Measurements from ENCODE around the gene CLEC6A. TPM values are rescaled to one million over a fixed set of nuclear protein-coding genes. Genes with fewer than 3 reads are reported as not detected.

The CLEC6A gene
- total RNA-seq, 1 donor from 2014 or later = not detected

DNA sequence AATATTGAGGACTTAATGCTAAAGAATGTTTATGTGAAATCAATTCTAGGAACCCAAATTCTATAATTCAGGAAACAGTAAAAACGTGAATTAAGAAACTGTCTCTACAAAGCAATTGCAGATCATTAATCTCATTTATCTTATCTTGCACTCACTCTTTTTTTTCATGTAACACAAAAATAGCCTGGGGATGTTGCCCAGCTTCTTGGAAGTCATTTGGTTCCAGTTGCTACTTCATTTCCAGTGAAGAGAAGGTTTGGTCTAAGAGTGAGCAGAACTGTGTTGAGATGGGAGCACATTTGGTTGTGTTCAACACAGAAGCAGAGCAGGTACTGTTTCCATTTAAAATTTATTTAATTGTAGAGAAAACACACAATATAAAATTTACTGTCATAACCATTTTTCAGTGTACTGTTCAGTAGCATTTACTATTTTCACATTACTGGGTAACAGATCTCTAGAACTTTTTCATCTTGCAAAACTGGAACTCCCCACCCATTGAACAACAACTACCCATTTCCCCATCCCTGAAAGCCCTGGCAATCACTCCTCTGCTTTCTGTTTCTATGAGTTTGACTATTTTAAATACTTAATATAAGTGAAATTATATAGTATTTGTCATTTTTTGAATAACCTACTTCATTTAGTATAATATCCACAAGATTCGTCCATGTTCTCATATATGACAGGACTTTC is 9.7 kb downstream of the CLEC6A start:
- H3K36me3 Mint-ChIP-seq = peaks cover 6% of the 10 kb centered on the region
- H3K9me3 Mint-ChIP-seq = peaks cover 24% of the 10 kb centered on the region
- no peaks in the 10 kb centered on the region for H3K27me3 Mint-ChIP-seq (ENCODE audit: low read depth)
- H3K4me1 Mint-ChIP-seq = peaks cover 14% of the 10 kb centered on the region
- no peak overlapping the region for H3K27ac Mint-ChIP-seq
- H3K4me3 Mint-ChIP-seq = no peak overlapping the region
- no peak for DNase-seq (ENCODE audit: low spot score in 2 of 2, unreplicated experiment in 2 of 2)
- TF ChIP-seq, protein P1, sequence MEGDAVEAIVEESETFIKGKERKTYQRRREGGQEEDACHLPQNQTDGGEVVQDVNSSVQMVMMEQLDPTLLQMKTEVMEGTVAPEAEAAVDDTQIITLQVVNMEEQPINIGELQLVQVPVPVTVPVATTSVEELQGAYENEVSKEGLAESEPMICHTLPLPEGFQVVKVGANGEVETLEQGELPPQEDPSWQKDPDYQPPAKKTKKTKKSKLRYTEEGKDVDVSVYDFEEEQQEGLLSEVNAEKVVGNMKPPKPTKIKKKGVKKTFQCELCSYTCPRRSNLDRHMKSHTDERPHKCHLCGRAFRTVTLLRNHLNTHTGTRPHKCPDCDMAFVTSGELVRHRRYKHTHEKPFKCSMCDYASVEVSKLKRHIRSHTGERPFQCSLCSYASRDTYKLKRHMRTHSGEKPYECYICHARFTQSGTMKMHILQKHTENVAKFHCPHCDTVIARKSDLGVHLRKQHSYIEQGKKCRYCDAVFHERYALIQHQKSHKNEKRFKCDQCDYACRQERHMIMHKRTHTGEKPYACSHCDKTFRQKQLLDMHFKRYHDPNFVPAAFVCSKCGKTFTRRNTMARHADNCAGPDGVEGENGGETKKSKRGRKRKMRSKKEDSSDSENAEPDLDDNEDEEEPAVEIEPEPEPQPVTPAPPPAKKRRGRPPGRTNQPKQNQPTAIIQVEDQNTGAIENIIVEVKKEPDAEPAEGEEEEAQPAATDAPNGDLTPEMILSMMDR (IDR thresholded peaks at IDR 0.05; ENCODE audit: unreplicated experiment) = no peak

- peaks cover 6% of the 10 kb centered on the region for H3K36me3 Mint-ChIP-seq
- no peaks in the 10 kb centered on the region for H3K27me3 Mint-ChIP-seq (ENCODE audit: low read depth)
- H3K4me3 Mint-ChIP-seq = no peak overlapping the region
- H3K4me1 Mint-ChIP-seq = peaks cover 14% of the 10 kb centered on the region
- TF ChIP-seq, protein P1 (IDR thresholded peaks at IDR 0.05; ENCODE audit: unreplicated experiment) = no peak
- peaks cover 24% of the 10 kb centered on the region for H3K9me3 Mint-ChIP-seq
- DNase-seq (ENCODE audit: low spot score in 2 of 2, unreplicated experiment in 2 of 2) = no peak
- no peak overlapping the region for H3K27ac Mint-ChIP-seq
Observed at GRCh38 chr12:8466241-8466640, 10.5 kb downstream of the CLEC6A start.

GRCh38 chr12:8471090-8471489 is 15.3 kb downstream of the CLEC6A start:
- Mint-ChIP-seq H3K36me3 (peaks cover 6% of the 10 kb centered on the region), H3K9me3 (peaks cover 24% of the 10 kb centered on the region), H3K27me3 (ENCODE audit: low read depth) (no peaks in the 10 kb centered on the region), H3K4me1 (peaks cover 7% of the 10 kb centered on the region), H3K4me3 (no peak overlapping the region), H3K27ac (no peak overlapping the region)
- TF ChIP-seq, protein P1 (IDR thresholded peaks at IDR 0.05; ENCODE audit: unreplicated experiment) = no peak
- no peak for DNase-seq (ENCODE audit: low spot score in 2 of 2, unreplicated experiment in 2 of 2)

DNA sequence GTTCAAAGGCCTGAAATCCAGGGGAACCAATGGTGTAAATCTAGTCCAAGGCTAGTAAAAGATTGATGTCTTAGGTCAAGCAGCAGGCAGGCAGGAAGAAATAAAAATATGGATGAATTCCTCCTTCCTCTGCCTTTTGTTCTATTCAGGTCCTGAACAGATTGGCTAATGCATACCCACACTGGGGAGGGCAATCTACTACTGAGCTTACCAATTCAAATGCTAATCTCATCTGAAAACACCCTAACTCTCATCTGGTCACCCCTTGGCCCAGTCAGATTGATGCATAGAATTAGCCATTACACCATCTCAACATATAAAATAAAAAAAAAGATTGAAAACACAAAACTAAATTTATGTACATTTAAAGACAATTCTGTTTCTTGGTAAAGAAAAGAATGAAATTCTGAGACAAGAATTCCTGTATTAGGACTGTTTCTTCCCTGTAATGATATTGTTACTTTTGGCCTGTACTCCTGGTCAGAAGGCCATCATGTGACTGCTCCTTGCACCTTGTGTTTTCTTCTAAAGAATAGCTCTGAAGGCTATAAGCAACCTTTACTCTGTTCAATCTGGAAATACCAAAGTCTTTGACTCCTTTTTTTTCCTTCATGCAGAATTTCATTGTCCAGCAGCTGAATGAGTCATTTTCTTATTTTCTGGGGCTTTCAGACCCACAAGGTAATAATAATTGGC is 19.9 kb downstream of the CLEC6A start:
- Mint-ChIP-seq H3K4me1 (peaks cover 7% of the 10 kb centered on the region), H3K4me3 (no peak overlapping the region), H3K36me3 (no peaks in the 10 kb centered on the region), H3K27me3 (ENCODE audit: low read depth) (no peaks in the 10 kb centered on the region), H3K27ac (no peak overlapping the region), H3K9me3 (peaks cover 2% of the 10 kb centered on the region)
- TF ChIP-seq, protein P1 (IDR thresholded peaks at IDR 0.05; ENCODE audit: unreplicated experiment) = no peak
- DNase-seq (ENCODE audit: low spot score in 2 of 2, unreplicated experiment in 2 of 2) = no peak

- H3K27me3 Mint-ChIP-seq (ENCODE audit: low read depth) = no peaks in the 10 kb centered on the region
- no peak overlapping the region for H3K27ac Mint-ChIP-seq
- H3K4me1 Mint-ChIP-seq = peaks cover 9% of the 10 kb centered on the region
- H3K36me3 Mint-ChIP-seq = peaks cover 2% of the 10 kb centered on the region
- DNase-seq (ENCODE audit: low spot score in 2 of 2, unreplicated experiment in 2 of 2) = no peak
- H3K4me3 Mint-ChIP-seq = no peak overlapping the region
- TF ChIP-seq, protein P1 (IDR thresholded peaks at IDR 0.05; ENCODE audit: unreplicated experiment) = no peak
- H3K9me3 Mint-ChIP-seq = peaks cover 23% of the 10 kb centered on the region
Observed at GRCh38 chr12:8482571-8483061, 26.9 kb downstream of the CLEC6A start.
